HG03039 (cell line): Measurements from ENCODE around the gene TEX52.
"Not testable (repeated sequence)": the region's sequence is repeated elsewhere in the genome, so short reads cannot be mapped to it uniquely, and the experiment has no call there.

Experiments
- ATAC-seq: cut with Tn5 transposase; IDR thresholded peaks from one replicate; pipeline ENCODE4 v1.9.1; 2021; ENCODE audit warnings: mild to moderate bottlenecking, moderate library complexity; ENCODE audit not compliant: unreplicated experiment

The TEX52 gene

GRCh38 chr12:2868986-2869632 is 12.3 kb upstream of the TEX52 start:
- ATAC-seq, result not testable (repeated sequence)

- no peak for ATAC-seq
Observed at GRCh38 chr12:2864198-2864597, 7.4 kb upstream of the TEX52 start.

- not testable (repeated sequence) for ATAC-seq
Observed at GRCh38 chr12:2863402-2863801, 6.6 kb upstream of the TEX52 start.

GRCh38 chr12:2862876-2863275 is 6.0 kb upstream of the TEX52 start:
- ATAC-seq, result no peak

GRCh38 chr12:2860170-2860569 is 3.3 kb upstream of the TEX52 start:
- no peak for ATAC-seq

GRCh38 chr12:2858944-2859421 is 2.1 kb upstream of the TEX52 start:
- ATAC-seq, result no peak

- ATAC-seq, result no peak
Observed at GRCh38 chr12:2858334-2858733, 1.5 kb upstream of the TEX52 start.

- ATAC-seq, result no peak
Observed at GRCh38 chr12:2857576-2857975, 737 bp upstream of the TEX52 start.

GRCh38 chr12:2856051-2856450 is 788 bp downstream of the TEX52 start:
- ATAC-seq, result no peak

GRCh38 chr12:2855546-2855945 is 1.3 kb downstream of the TEX52 start:
- no peak for ATAC-seq

- no peak for ATAC-seq
Observed at GRCh38 chr12:2854669-2855453, 2.0 kb downstream of the TEX52 start.

GRCh38 chr12:2853626-2854025 is 3.2 kb downstream of the TEX52 start:
- ATAC-seq, result no peak

- no peak for ATAC-seq
Observed at GRCh38 chr12:2851931-2852330, 4.9 kb downstream of the TEX52 start.

GRCh38 chr12:2845280-2845679 is 11.6 kb downstream of the TEX52 start:
- no peak for ATAC-seq

GRCh38 chr12:2844786-2845185 is 12.1 kb downstream of the TEX52 start:
- ATAC-seq, result no peak

- no peak for ATAC-seq
Observed at GRCh38 chr12:2842948-2843347, 13.9 kb downstream of the TEX52 start.

- no peak for ATAC-seq
Observed at GRCh38 chr12:2841056-2841650, 15.7 kb downstream of the TEX52 start.

GRCh38 chr12:2836574-2836973 is 20.3 kb downstream of the TEX52 start:
- ATAC-seq, result no peak

GRCh38 chr12:2835691-2836403 is 21.0 kb downstream of the TEX52 start:
- ATAC-seq, result no peak

GRCh38 chr12:2834581-2835491 is 22.0 kb downstream of the TEX52 start, which contains the start of gene NRIP2:
TSS of gene NRIP2 (minus strand) at chr12:2835035. CDS start at chr12:2834983, 52 bp downstream.
- no peak for ATAC-seq
